Activated naive CD8-positive, alpha-beta T cell treated with anti-CD3 and anti-CD28 coated beads, Interleukin-2, amount 10 ng/mL, durations not matched to agents 7 days and 5 days (primary cell): ENCODE data around the gene FGGY. TPM values are rescaled to one million over a fixed set of nuclear protein-coding genes. Genes with fewer than 3 reads are reported as not detected.

Source experiments
- ATAC-seq: fragments of 150-1000 bp; cut with Tn5 transposase; one replicate; pipeline ENCODE4 v1.10.0; 2021; ENCODE audit warnings: low read depth, moderate library complexity
- POLR2A ChIA-PET: fragments of 350-600 bp; sonication (Branson Sonifier 250); formaldehyde crosslinking; loops from one replicate; lab custom pipeline; 2021; ENCODE audit warnings: antibody characterized with exemption; lab: Charles Lee
- DNase-seq: peaks from one replicate; pipeline ENCODE4 v3.0.0; 2021
- H3K27ac Mint-ChIP-seq: one replicate; pipeline ENCODE4 v1.8.0; 2022; ENCODE audit warnings: mild to moderate bottlenecking, mixed read lengths
- H3K27me3 Mint-ChIP-seq: one replicate; pipeline ENCODE4 v1.8.0; 2022; ENCODE audit warnings: mild to moderate bottlenecking, moderate library complexity, mixed read lengths
- H3K36me3 Mint-ChIP-seq: one replicate; pipeline ENCODE4 v1.8.0; 2021; ENCODE audit warnings: mild to moderate bottlenecking, mixed read lengths
- H3K4me1 Mint-ChIP-seq: one replicate; pipeline ENCODE4 v1.8.0; 2021; ENCODE audit warnings: mixed read lengths
- H3K4me3 Mint-ChIP-seq: one replicate; pipeline ENCODE4 v1.8.0; 2022; ENCODE audit warnings: mild to moderate bottlenecking, moderate library complexity, mixed read lengths
- H3K9me3 Mint-ChIP-seq: one replicate; pipeline ENCODE4 v1.8.0; 2021; ENCODE audit warnings: mixed read lengths
- total RNA-seq, 2 experiments: library from RNA; stranded (reverse); gene quantifications; one replicate each; pipeline ENCODE4 v1.2.3, GENCODE V29; 2021

Gene FGGY
- total RNA-seq, 2 experiments from 2014 or later: 10.1 to 11.7 TPM

GRCh38 chr1:59397139-59397858 is 100.4 kb downstream of the FGGY start:
- Mint-ChIP-seq H3K9me3 (peaks cover 3% of the 10 kb centered on the region), H3K4me1 (peaks cover 27% of the 10 kb centered on the region), H3K27me3 (no peaks in the 10 kb centered on the region), H3K4me3 (no peak overlapping the region), H3K27ac (no peak overlapping the region), H3K36me3 (peaks cover 4% of the 10 kb centered on the region)
- POLR2A ChIA-PET: interaction anchor here (0.8 kb wide), 1 partner anchor 259 kb away, joined by 4 read pairs; no protein-coding TSS in a partner anchor
- ATAC-seq (no peak), DNase-seq (no peak)

DNA sequence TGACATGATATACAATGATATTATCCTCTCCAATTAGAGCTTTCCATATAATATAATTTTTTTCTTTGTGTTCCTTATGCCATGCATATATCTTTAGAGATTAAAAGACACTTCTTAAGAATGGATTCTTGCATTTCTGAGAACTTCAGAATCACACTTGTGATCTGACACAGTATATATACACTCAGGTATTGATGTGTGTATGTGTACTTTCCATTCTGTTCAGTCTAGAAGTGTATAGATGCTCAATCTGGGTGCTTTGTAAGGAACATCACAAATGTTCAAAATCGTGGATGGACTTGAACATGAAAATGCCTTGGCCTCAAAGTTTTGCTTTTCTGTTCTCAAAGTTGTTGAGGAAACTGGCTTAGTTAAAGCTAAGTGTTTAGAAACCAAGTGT is 102.7 kb downstream of the FGGY start:
- no peak for ATAC-seq

GRCh38 chr1:59401581-59401980 is 104.7 kb downstream of the FGGY start:
- H3K27me3 Mint-ChIP-seq: no peaks in the 10 kb centered on the region
- POLR2A ChIA-PET: no interaction called here
- no peak for ATAC-seq
- no peak overlapping the region for H3K27ac Mint-ChIP-seq
- H3K4me3 Mint-ChIP-seq: no peak overlapping the region
- DNase-seq: no peak
- H3K4me1 Mint-ChIP-seq: peaks cover 9% of the 10 kb centered on the region
- peaks cover 4% of the 10 kb centered on the region for H3K36me3 Mint-ChIP-seq
- peaks cover 3% of the 10 kb centered on the region for H3K9me3 Mint-ChIP-seq

More for the DNA sequence above, 102.7 kb downstream of the FGGY start:
- Mint-ChIP-seq H3K4me3 (no peak overlapping the region), H3K27me3 (no peaks in the 10 kb centered on the region), H3K4me1 (peaks cover 21% of the 10 kb centered on the region), H3K36me3 (peaks cover 2% of the 10 kb centered on the region), H3K9me3 (peaks cover 3% of the 10 kb centered on the region), H3K27ac (no peak overlapping the region)
- DNase-seq: no peak
- POLR2A ChIA-PET: no interaction called here

GRCh38 chr1:59404796-59405195 is 107.9 kb downstream of the FGGY start:
- Mint-ChIP-seq H3K4me3 (no peak overlapping the region), H3K9me3 (peaks cover 3% of the 10 kb centered on the region), H3K27ac (no peak overlapping the region), H3K36me3 (peaks cover 2% of the 10 kb centered on the region), H3K27me3 (no peaks in the 10 kb centered on the region), H3K4me1 (peaks cover 3% of the 10 kb centered on the region)
- DNase-seq (no peak), ATAC-seq (no peak)
- POLR2A ChIA-PET: no interaction called here

- POLR2A ChIA-PET: no interaction called here
- peaks cover 3% of the 10 kb centered on the region for H3K9me3 Mint-ChIP-seq
- peaks cover 2% of the 10 kb centered on the region for H3K36me3 Mint-ChIP-seq
Observed at GRCh38 chr1:59406437-59407164, 109.7 kb downstream of the FGGY start.

GRCh38 chr1:59408608-59409240 is 111.8 kb downstream of the FGGY start:
- Mint-ChIP-seq H3K4me1 (peaks cover 2% of the 10 kb centered on the region), H3K9me3 (no peaks in the 10 kb centered on the region), H3K27ac (no peak overlapping the region), H3K27me3 (no peaks in the 10 kb centered on the region), H3K36me3 (peaks cover 2% of the 10 kb centered on the region), H3K4me3 (no peak overlapping the region)
- POLR2A ChIA-PET: no interaction called here
- DNase-seq (no peak), ATAC-seq (no peak)

More at GRCh38 chr1:59406437-59407164, 109.7 kb downstream of the FGGY start:
- DNase-seq (no peak), ATAC-seq (no peak)
- H3K27me3 Mint-ChIP-seq: no peaks in the 10 kb centered on the region
- peaks cover 3% of the 10 kb centered on the region for H3K4me1 Mint-ChIP-seq
- no peak overlapping the region for H3K4me3 Mint-ChIP-seq
- no peak overlapping the region for H3K27ac Mint-ChIP-seq

DNA sequence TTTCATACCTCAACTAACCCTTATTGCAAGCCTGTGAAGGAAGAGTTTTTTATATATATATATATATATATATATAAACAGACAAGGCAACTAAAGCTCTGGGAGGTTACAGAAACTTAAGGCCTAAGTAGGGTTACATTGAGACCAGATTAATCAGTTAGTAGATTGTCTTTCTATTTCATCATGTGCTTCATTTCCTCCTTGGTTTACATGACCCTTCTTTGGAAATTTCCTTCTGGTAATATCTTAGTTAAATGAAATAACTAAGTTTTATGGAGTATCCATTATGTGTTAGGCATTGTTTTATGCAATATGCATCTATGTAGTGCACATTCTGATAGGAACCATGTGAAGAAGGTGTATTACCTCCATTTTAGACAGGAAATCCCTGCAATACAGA is 112.7 kb downstream of the FGGY start:
- Mint-ChIP-seq H3K4me1 (peaks cover 2% of the 10 kb centered on the region), H3K4me3 (no peak overlapping the region), H3K36me3 (peaks cover 2% of the 10 kb centered on the region), H3K27me3 (no peaks in the 10 kb centered on the region), H3K9me3 (no peaks in the 10 kb centered on the region), H3K27ac (no peak overlapping the region)
- ATAC-seq: no peak
- DNase-seq: no peak
- POLR2A ChIA-PET: no interaction called here

DNA sequence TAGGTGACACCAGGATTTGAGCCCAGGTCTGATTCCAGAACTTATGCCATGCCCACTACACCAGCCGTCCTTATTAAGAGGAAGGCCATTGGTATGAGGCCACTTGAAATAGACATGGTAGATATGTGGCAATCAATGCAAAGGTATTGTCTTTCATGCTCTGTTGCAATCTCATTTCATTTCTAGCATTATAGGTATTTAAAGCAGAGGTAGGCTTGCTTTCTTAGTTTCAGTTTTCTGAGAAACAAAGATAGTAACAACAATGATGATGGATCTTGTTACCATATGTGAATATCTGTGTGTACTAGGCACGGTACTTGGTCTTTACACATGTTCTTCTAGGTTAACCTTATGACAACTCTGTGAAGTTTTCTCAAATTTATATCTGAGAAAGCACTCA is 113.1 kb downstream of the FGGY start:
- H3K9me3 Mint-ChIP-seq: peaks cover 1% of the 10 kb centered on the region
- no peak for ATAC-seq

GRCh38 chr1:59410457-59410856 is 113.6 kb downstream of the FGGY start:
- POLR2A ChIA-PET: no interaction called here
- H3K9me3 Mint-ChIP-seq: peaks cover 1% of the 10 kb centered on the region

More for the DNA sequence above, 113.1 kb downstream of the FGGY start:
- no peak overlapping the region for H3K4me3 Mint-ChIP-seq
- no peaks in the 10 kb centered on the region for H3K27me3 Mint-ChIP-seq
- H3K4me1 Mint-ChIP-seq: peaks cover 2% of the 10 kb centered on the region
- no peak for DNase-seq
- H3K27ac Mint-ChIP-seq: no peak overlapping the region
- POLR2A ChIA-PET: no interaction called here
- H3K36me3 Mint-ChIP-seq: peaks cover 2% of the 10 kb centered on the region

DNA sequence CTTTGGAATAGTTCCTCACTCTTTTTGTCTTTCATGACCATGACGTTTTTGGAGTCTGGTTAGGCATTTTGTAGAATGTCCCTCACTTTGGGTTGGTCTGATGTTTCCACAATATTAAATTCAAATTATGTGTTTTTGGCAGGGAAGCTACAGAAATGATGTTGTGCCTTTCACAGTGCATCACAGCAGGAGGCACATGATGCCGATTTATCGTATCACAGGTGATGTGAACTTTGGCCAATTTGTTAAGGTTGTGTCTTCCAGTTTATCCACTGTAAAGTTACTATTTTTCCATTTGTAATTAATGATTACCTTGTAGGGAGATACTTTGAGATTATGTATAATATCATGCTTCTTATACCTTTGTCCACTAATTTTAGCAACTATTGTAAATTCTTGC is 114.3 kb downstream of the FGGY start:
- ATAC-seq (no peak), DNase-seq (no peak)
- peaks cover 2% of the 10 kb centered on the region for H3K36me3 Mint-ChIP-seq
- H3K4me3 Mint-ChIP-seq: no peak overlapping the region
- no peaks in the 10 kb centered on the region for H3K27me3 Mint-ChIP-seq
- POLR2A ChIA-PET: no interaction called here
- H3K4me1 Mint-ChIP-seq: peaks cover 2% of the 10 kb centered on the region
- no peak overlapping the region for H3K27ac Mint-ChIP-seq
- peaks cover 1% of the 10 kb centered on the region for H3K9me3 Mint-ChIP-seq

More at GRCh38 chr1:59410457-59410856, 113.6 kb downstream of the FGGY start:
- H3K27me3 Mint-ChIP-seq: no peaks in the 10 kb centered on the region
- peaks cover 2% of the 10 kb centered on the region for H3K4me1 Mint-ChIP-seq
- no peak for DNase-seq
- no peak for ATAC-seq
- H3K27ac Mint-ChIP-seq: no peak overlapping the region
- no peak overlapping the region for H3K4me3 Mint-ChIP-seq
- peaks cover 2% of the 10 kb centered on the region for H3K36me3 Mint-ChIP-seq

DNA sequence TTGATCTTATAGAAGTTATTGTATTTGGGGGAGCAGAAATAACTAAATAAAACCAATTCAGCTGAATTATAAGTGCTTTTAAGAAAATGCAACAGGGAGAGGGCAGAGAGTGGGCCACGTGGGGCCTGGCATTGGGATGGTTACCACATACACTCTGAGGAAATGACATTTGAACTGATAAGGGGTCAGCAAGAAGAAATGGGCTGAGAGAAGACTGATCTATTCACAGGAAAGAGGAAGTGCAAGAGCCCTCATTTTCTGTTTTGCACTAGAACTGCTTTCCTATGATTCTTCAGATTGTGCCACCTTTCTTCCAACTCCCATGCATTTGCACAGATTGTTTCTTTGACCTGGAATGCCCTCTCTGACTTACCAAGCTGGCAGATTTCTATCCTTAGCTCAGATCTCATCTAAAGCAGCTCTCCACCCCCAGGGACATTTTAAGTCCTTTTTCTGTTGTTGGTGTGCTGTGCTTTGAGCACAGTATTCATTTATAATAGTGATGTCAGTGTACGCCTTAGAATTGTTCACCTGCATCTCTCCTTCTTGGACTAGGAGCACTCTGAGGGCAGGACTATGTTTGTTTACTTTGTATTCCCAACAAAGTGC is 115.9 kb downstream of the FGGY start:
- DNase-seq (no peak), ATAC-seq (no peak)
- no peaks in the 10 kb centered on the region for H3K27me3 Mint-ChIP-seq
- peaks cover 1% of the 10 kb centered on the region for H3K9me3 Mint-ChIP-seq
- peaks cover 3% of the 10 kb centered on the region for H3K4me1 Mint-ChIP-seq
- POLR2A ChIA-PET: interaction anchor here (0.6 kb wide), 1 partner anchor 524 kb away, joined by 3 read pairs; no protein-coding TSS in a partner anchor
- H3K27ac Mint-ChIP-seq: no peak overlapping the region
- H3K36me3 Mint-ChIP-seq: no peaks in the 10 kb centered on the region
- no peak overlapping the region for H3K4me3 Mint-ChIP-seq

GRCh38 chr1:59413327-59413720 is 116.4 kb downstream of the FGGY start:
- peaks cover 1% of the 10 kb centered on the region for H3K9me3 Mint-ChIP-seq
- ATAC-seq (no peak), DNase-seq (no peak)
- H3K4me3 Mint-ChIP-seq: no peak overlapping the region
- POLR2A ChIA-PET: no interaction called here
- peaks cover 2% of the 10 kb centered on the region for H3K36me3 Mint-ChIP-seq
- no peaks in the 10 kb centered on the region for H3K27me3 Mint-ChIP-seq
- H3K27ac Mint-ChIP-seq: no peak overlapping the region
- peaks cover 3% of the 10 kb centered on the region for H3K4me1 Mint-ChIP-seq

DNA sequence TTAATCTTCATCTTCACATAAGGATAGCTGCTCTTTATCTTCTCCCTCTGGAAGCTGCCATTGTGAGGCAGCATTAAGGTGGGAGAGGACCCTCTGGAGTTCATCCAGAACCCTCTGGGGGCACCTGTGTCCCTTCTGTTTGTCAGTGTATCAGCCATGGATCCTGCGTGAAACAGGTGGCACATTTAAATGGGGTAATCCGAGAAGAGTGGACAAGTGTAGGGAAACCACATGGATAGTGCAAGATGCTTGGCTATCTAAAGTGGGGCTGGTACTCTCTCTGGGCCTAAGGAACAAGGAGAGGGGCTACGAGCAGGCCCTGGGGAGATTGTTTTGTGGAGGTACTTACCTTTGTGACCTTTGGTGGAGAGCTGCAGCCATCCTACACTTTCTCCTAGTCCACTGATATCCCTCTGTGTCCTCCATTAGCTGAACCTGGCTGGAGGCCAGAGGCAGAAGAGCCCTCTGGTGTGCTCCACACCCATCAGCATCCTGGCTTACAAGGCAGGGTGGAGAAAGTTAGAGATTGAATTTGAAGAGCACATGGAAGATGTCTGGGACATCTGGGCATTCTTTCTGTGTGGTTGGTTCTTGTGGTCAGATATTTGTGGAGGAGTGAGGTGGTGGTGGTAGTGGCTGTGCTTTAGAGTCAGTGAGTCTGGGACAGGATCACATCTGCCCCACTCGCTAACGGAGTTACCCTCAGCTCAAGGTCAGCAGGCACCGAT is 117.7 kb downstream of the FGGY start:
- POLR2A ChIA-PET: no interaction called here
- H3K4me1 Mint-ChIP-seq: peaks cover 1% of the 10 kb centered on the region
- ATAC-seq (no peak), DNase-seq (no peak)
- H3K4me3 Mint-ChIP-seq: no peak overlapping the region
- peaks cover 1% of the 10 kb centered on the region for H3K9me3 Mint-ChIP-seq
- H3K36me3 Mint-ChIP-seq: peaks cover 3% of the 10 kb centered on the region
- H3K27me3 Mint-ChIP-seq: no peaks in the 10 kb centered on the region
- H3K27ac Mint-ChIP-seq: no peak overlapping the region
